AG10803 (cell line): ENCODE measurements around the gene SMIM23.

Experiments used
- DNase-seq: peaks from one replicate; pipeline ENCODE4 v3.0.0; 2010; ENCODE audit warnings: low read depth
- H3K4me3 ChIP-seq: 2 replicates; pipeline ENCODE4 v1.5.1; 2011; ENCODE audit warnings: mild to moderate bottlenecking, low read length, control low read depth
- CTCF ChIP-seq: conservative IDR thresholded peaks from 2 replicates; pipeline ENCODE4 v1.5.1; 2011; ENCODE audit warnings: mild to moderate bottlenecking, low read length, control low read depth, inconsistent platforms

Gene SMIM23

GRCh38 chr5:171797543-171797942 lies 11.9 kb downstream of the SMIM23 start:
- no peak for TF ChIP-seq CTCF
- no peak overlapping the region for H3K4me3 ChIP-seq
- no peak for DNase-seq

GRCh38 chr5:171798418-171798817 lies 12.8 kb downstream of the SMIM23 start:
- TF ChIP-seq CTCF: no peak
- no peak for DNase-seq
- H3K4me3 ChIP-seq: no peak overlapping the region

GRCh38 chr5:171801839-171802238 lies 16.2 kb downstream of the SMIM23 start:
- TF ChIP-seq CTCF: no peak
- no peak overlapping the region for H3K4me3 ChIP-seq
- DNase-seq: no peak

- H3K4me3 ChIP-seq: no peak overlapping the region
- no peak for DNase-seq
- TF ChIP-seq CTCF: no peak
Observed at GRCh38 chr5:171805746-171806145, 20.1 kb downstream of the SMIM23 start.

GRCh38 chr5:171806976-171807747 lies 21.5 kb downstream of the SMIM23 start:
- no peak overlapping the region for H3K4me3 ChIP-seq
- DNase-seq: peak; percentile 21
- TF ChIP-seq CTCF: no peak

DNA sequence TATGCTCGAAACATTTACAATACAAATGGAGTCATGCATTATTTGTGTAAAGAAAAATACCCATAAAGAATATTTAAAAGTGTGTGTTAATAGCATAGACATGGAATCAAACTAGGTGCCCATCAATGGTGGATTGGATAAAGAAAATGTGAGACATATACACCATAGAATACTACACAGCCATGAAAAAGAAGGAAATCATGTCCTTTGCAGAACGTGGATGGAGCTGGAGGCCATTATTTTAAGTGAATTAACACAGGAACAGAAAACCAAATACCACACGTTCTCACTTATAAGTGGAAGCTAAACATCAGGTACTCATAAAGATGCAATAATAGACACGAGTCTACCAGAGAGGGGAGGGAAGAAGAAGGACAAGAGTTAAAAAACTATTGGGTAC lies 22.8 kb downstream of the SMIM23 start:
- H3K4me3 ChIP-seq: no peak overlapping the region
- no peak for TF ChIP-seq CTCF
- no peak for DNase-seq

DNA sequence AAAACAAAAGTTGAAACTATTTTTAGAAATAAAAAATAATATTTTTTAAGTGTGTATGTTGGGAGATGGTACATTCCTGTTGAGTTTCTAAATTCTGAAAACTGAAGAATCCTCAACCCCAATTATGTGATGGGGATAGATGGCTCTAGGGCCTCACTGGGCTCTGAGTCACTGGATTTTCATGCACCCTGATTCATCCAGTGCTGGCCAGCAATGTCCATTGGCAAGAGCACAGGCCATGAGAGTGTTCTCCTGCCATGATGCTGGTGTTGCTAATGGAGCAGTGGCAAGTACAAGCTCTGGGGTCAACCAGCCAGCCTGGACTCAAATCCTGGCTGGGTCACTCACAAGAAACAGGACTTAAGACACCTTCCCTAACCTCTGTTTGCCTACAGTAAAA lies 23.3 kb downstream of the SMIM23 start:
- H3K4me3 ChIP-seq: no peak overlapping the region
- TF ChIP-seq CTCF: no peak
- peak; percentile 59 for DNase-seq
